ENCODE results near the gene PDE12. TPM values are rescaled to one million over a fixed set of nuclear protein-coding genes. Genes with fewer than 3 reads are reported as not detected.

PDE12 gene
- total and polyA plus RNA-seq, 2 of the 8 experiments (the other 6 are each of a cell fraction or from before 2014, with no cell fraction given), result 9.0 to 12.1 TPM

- CTCF ChIA-PET (ENCODE audit: partially characterized antibody), result interaction anchor here (0.6 to 1.0 kb wide), 3 partner anchors 22 to 300 kb away, joined by 3 to 5 read pairs (median 3); no protein-coding TSS in a partner anchor
- Histone ChIP-seq H3K4me2 (ENCODE audit: insufficient read depth in 1 of 2, low read depth in 2 of 2, low read length in 2 of 2) (peak overlapping the region; percentile 95 to 100), H3K27me3 (replicated peaks in 1 of 4; ENCODE audit: control insufficient read depth in 3 of 4, extremely low read depth in 1 of 4, insufficient read depth in 3 of 4, low read length in 3 of 4) (no peaks in the 10 kb centered on the region; a peak in 2 of 7 replicates), H2BK15ac (ENCODE audit: low read length) (no peak overlapping the region), H2AK5ac (ENCODE audit: low read depth, low read length) (no peak overlapping the region; the same call in 1 of the 2 replicates), H3K36me3 (ENCODE audit: control insufficient read depth in 2 of 4, insufficient read depth in 4 of 4, low read length in 3 of 4) (peaks cover 0 to 8% (median 0%) of the 10 kb centered on the region in 4 experiments; a peak in 3 of 8 replicates), H3K27ac (ENCODE audit: low read depth, low read length) (no peak overlapping the region), H3K79me1 (ENCODE audit: low read depth, low read length) (peaks cover 6% of the 10 kb centered on the region), H3K4ac (replicated peaks; ENCODE audit: insufficient read length, low read depth, low read length) (no peak overlapping the region), H3K23me2 (ENCODE audit: low read depth, low read length) (peaks cover 19% of the 10 kb centered on the region), H4K91ac (replicated peaks; ENCODE audit: insufficient read length, low read length) (no peak overlapping the region), H4K8ac (ENCODE audit: extremely low read depth, insufficient read depth, low read length) (peak overlapping the region; percentile 92), H2BK5ac (ENCODE audit: low read depth, low read length) (peak overlapping the region; percentile 53), H3K79me2 (ENCODE audit: control insufficient read depth in 1 of 2, insufficient read depth in 2 of 2, low read length in 2 of 2) (peaks cover 0 to 13% of the 10 kb centered on the region in 2 experiments; a peak in 2 of 4 replicates), H3K9me3 (ENCODE audit: insufficient read depth in 2 of 2, low read depth in 1 of 2, low read length in 1 of 2) (no peaks in the 10 kb centered on the region), H3K23ac (ENCODE audit: insufficient read length) (no peak overlapping the region), H3K18ac (ENCODE audit: extremely low read depth, low read length) (no peak overlapping the region), H3K56ac (replicated peaks; ENCODE audit: insufficient read length, low read depth, low read length) (peak overlapping the region; percentile 89), H3K14ac (ENCODE audit: insufficient read length) (no peak overlapping the region), H4K5ac (ENCODE audit: insufficient read length, low read depth, low read length) (peak overlapping the region; percentile 30), H3K9ac (replicated peaks in 1 of 4; ENCODE audit: extremely low read depth in 1 of 4, low read depth in 3 of 4, low read length in 3 of 4) (peak overlapping the region; percentile 73 to 79 (median 76)), H2AFZ (ENCODE audit: low read length) (peak overlapping the region; percentile 99; the same call in 1 of the 2 replicates), H2BK120ac (replicated peaks; ENCODE audit: low read depth, low read length) (no peak overlapping the region), H2BK12ac (ENCODE audit: low read depth, low read length) (no peak overlapping the region; the same call in 1 of the 2 replicates), H2BK20ac (ENCODE audit: low read length) (no peak overlapping the region), H3K4me1 (replicated peaks in 1 of 4; ENCODE audit: control insufficient read depth in 3 of 4, insufficient read depth in 4 of 4, low read length in 3 of 4) (peaks cover 0 to 4% (median 2%) of the 10 kb centered on the region in 4 experiments; a peak in 5 of 7 replicates), H4K20me1 (replicated peaks in 1 of 2; ENCODE audit: control insufficient read depth in 1 of 2, insufficient read depth in 2 of 2, low read length in 2 of 2) (peaks cover 0 to 14% of the 10 kb centered on the region in 2 experiments), H3K4me3 (ENCODE audit: extremely low read depth in 1 of 4, insufficient read depth in 2 of 4, low read depth in 3 of 4, low read length in 4 of 4) (peak overlapping the region; percentile 66 to 87 (median 75))
- DNase-seq (ENCODE audit: low read depth in 1 of 2, low spot score in 2 of 2) (peak in 1 of 2 experiments; percentile 60), FAIRE-seq (no peak)
- TF ChIP-seq SUZ12 (IDR thresholded peaks at IDR 0.05; ENCODE audit: low read length) (0 out of 2 replicates have a peak, but pooled peaks have one; percentile 31), SAP30 (IDR thresholded peaks at IDR 0.05; ENCODE audit: insufficient read depth, insufficient replicate concordance, low read length) (peak; percentile 1), CTBP2 (IDR thresholded peaks at IDR 0.05; ENCODE audit: borderline replicate concordance, insufficient read depth, insufficient read length, low read length) (peak; percentile 11), PHF8 (conservative IDR thresholded peaks at IDR 0.05; ENCODE audit: low read depth, low read length) (peak; percentile 17; the same call in 1 of the 2 replicates), POU5F1 (IDR thresholded peaks at IDR 0.05; ENCODE audit: low read depth, low read length) (no peak), NRF1 (IDR thresholded peaks at IDR 0.05; ENCODE audit: low read depth, low read length) (no peak), POLR2A (IDR thresholded peaks at IDR 0.05; ENCODE audit: control extremely low read depth in 1 of 2, low read depth in 2 of 2, low read length in 2 of 2) (no peak)
- POLR2A ChIA-PET (ENCODE audit: partially characterized antibody), result interaction anchor here (0.6 to 5.7 kb wide), 9 partner anchors 9 to 136 kb away, joined by 3 to 39 read pairs (median 6); partner anchors contain the start of genes ARF4, DENND6A and DNAH12
- WGBS, 2 experiments (ENCODE audit: extremely low coverage in 1 of 2, insufficient coverage in 1 of 2, insufficient read length in 1 of 2, insufficient replicate concordance in 2 of 2, low coverage in 1 of 2, low lambda C conversion rate in 2 of 2, missing lambda C conversion rate in 1 of 2), result 2% methylated on average over 52 of the region's 54 CpGs; no CpG with 5 or more reads in 1 of the 2 experiments
Observed at GRCh38 chr3:57556459-57557084, 498 bp downstream of the PDE12 start.

All from H1 (cell line).